ENCODE measurements around the gene KCTD2. TPM values are rescaled to one million over a fixed set of nuclear protein-coding genes. Genes with fewer than 3 reads are reported as not detected.

Gene KCTD2
- total and polyA plus RNA-seq, 9 of the 15 experiments (the other 6 are each of a cell fraction or from before 2014, with no cell fraction given), result 1.7 to 32.9 (median 15.8) TPM

- TF ChIP-seq HOMEZ (CRISPR knock-in tag; IDR thresholded peaks at IDR 0.05), result no peak
- 0 out of 2 replicates have a peak, but pooled peaks have one; percentile 53 for TF ChIP-seq PHF21A (IDR thresholded peaks at IDR 0.05; ENCODE audit: borderline replicate concordance, low read depth)
- no peak for TF ChIP-seq SAFB (IDR thresholded peaks at IDR 0.05; ENCODE audit: borderline replicate concordance, low read depth, low read length)
- no peak for TF ChIP-seq HNRNPH1 (optimal IDR thresholded peaks at IDR 0.05; ENCODE audit: low read depth, low read length)
- TF ChIP-seq CBX2 (IDR thresholded peaks at IDR 0.05; ENCODE audit: insufficient read depth, low read length, poor library complexity, severe bottlenecking), result no peak
- TF ChIP-seq, protein P1, sequence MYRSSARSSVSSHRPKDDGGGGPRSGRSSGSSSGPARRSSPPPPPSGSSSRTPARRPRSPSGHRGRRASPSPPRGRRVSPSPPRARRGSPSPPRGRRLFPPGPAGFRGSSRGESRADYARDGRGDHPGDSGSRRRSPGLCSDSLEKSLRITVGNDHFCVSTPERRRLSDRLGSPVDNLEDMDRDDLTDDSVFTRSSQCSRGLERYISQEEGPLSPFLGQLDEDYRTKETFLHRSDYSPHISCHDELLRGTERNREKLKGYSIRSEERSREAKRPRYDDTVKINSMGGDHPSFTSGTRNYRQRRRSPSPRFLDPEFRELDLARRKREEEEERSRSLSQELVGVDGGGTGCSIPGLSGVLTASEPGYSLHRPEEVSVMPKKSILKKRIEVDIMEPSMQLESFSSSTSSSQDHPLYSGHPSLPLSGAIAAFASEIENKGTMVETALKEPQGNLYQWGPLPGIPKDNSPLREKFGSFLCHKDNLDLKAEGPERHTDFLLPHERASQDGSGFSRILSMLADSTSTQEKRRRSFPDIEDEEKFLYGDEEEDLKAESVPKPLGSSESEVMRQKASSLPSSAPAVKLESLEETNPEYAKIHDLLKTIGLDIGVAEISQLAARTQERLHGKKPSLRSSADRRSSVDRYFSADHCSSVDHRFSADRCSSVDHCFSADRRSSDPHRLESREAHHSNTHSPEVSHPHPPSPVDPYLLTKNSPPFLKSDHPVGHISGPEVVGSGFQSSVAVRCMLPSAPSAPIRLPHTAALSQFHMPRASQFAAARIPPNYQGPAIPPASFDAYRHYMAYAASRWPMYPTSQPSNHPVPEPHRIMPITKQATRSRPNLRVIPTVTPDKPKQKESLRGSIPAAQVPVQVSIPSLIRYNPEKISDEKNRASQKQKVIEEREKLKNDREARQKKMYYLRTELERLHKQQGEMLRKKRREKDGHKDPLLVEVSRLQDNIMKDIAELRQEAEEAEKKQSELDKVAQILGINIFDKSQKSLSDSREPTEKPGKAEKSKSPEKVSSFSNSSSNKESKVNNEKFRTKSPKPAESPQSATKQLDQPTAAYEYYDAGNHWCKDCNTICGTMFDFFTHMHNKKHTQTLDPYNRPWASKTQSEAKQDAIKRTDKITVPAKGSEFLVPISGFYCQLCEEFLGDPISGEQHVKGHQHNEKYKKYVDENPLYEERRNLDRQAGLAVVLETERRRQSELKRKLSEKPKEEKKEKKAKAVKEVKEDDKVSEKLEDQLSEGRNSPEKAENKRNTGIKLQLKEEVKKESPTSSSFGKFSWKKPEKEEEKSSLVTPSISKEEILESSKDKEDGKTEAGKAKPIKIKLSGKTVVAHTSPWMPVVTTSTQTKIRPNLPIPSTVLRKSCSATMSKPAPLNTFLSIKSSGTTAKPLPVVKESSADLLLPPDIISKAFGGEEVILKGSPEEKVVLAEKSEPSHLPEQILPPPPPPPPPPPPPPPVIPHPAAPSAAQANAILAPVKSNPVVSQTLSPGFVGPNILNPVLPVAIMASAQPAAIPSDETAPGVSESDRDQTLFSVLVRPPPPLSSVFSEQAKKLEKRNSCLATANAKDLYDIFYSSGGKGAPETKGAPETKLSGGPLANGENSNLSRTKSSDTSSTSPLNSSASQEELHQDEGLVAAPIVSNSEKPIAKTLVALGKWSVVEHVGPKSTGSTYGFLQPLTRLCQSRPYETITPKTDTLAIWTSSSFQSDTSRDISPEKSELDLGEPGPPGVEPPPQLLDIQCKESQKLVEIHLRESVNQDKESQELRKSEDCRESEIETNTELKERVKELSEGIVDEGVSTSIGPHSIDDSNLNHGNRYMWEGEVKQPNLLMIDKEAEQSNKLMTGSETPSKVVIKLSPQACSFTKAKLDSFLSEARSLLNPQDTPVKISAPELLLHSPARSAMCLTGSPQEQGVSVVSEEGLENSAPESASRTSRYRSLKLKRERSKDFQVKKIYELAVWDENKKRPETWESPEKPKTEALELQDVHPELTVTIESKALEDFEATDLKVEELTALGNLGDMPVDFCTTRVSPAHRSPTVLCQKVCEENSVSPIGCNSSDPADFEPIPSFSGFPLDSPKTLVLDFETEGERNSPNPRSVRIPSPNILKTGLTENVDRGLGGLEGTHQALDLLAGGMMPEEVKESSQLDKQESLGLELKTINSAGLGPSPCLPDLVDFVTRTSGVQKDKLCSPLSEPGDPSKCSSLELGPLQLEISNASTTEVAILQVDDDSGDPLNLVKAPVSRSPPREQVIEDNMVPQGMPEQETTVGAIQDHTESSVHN (IDR thresholded peaks at IDR 0.05; ENCODE audit: borderline replicate concordance in 1 of 2, low read depth in 1 of 2), result peak in 1 of 2 experiments; percentile 68; a peak in 1 of 4 replicates
- TF ChIP-seq DMBX1 (CRISPR knock-in tag; IDR thresholded peaks at IDR 0.05; ENCODE audit: borderline replicate concordance), result peak; percentile 58; the same call in 1 of the 2 replicates
- TF ChIP-seq, protein P2, sequence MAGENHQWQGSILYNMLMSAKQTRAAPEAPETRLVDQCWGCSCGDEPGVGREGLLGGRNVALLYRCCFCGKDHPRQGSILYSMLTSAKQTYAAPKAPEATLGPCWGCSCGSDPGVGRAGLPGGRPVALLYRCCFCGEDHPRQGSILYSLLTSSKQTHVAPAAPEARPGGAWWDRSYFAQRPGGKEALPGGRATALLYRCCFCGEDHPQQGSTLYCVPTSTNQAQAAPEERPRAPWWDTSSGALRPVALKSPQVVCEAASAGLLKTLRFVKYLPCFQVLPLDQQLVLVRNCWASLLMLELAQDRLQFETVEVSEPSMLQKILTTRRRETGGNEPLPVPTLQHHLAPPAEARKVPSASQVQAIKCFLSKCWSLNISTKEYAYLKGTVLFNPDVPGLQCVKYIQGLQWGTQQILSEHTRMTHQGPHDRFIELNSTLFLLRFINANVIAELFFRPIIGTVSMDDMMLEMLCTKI (IDR thresholded peaks at IDR 0.05; ENCODE audit: partially characterized antibody), result no peak
- peak; percentile 16 for TF ChIP-seq PHF20 (IDR thresholded peaks at IDR 0.05; ENCODE audit: partially characterized antibody)
- TF ChIP-seq NR3C1 (CRISPR knock-in tag; IDR thresholded peaks at IDR 0.05), result no peak
- TF ChIP-seq, protein P3, sequence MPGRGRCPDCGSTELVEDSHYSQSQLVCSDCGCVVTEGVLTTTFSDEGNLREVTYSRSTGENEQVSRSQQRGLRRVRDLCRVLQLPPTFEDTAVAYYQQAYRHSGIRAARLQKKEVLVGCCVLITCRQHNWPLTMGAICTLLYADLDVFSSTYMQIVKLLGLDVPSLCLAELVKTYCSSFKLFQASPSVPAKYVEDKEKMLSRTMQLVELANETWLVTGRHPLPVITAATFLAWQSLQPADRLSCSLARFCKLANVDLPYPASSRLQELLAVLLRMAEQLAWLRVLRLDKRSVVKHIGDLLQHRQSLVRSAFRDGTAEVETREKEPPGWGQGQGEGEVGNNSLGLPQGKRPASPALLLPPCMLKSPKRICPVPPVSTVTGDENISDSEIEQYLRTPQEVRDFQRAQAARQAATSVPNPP (IDR thresholded peaks at IDR 0.05; ENCODE audit: borderline replicate concordance, insufficient read depth, insufficient read length), result no peak
- TF ChIP-seq, protein P4, sequence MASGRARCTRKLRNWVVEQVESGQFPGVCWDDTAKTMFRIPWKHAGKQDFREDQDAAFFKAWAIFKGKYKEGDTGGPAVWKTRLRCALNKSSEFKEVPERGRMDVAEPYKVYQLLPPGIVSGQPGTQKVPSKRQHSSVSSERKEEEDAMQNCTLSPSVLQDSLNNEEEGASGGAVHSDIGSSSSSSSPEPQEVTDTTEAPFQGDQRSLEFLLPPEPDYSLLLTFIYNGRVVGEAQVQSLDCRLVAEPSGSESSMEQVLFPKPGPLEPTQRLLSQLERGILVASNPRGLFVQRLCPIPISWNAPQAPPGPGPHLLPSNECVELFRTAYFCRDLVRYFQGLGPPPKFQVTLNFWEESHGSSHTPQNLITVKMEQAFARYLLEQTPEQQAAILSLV (tag; IDR thresholded peaks at IDR 0.05), result no peak
Measured at GRCh38 chr17:75096082-75096625, 49.1 kb downstream of the KCTD2 start (continued).
